ENCODE results near the gene SCN7A.
"Not testable (repeated sequence)": the region's sequence is repeated elsewhere in the genome, so short reads cannot be mapped to it uniquely, and the experiment has no call there.

The SCN7A gene

DNA sequence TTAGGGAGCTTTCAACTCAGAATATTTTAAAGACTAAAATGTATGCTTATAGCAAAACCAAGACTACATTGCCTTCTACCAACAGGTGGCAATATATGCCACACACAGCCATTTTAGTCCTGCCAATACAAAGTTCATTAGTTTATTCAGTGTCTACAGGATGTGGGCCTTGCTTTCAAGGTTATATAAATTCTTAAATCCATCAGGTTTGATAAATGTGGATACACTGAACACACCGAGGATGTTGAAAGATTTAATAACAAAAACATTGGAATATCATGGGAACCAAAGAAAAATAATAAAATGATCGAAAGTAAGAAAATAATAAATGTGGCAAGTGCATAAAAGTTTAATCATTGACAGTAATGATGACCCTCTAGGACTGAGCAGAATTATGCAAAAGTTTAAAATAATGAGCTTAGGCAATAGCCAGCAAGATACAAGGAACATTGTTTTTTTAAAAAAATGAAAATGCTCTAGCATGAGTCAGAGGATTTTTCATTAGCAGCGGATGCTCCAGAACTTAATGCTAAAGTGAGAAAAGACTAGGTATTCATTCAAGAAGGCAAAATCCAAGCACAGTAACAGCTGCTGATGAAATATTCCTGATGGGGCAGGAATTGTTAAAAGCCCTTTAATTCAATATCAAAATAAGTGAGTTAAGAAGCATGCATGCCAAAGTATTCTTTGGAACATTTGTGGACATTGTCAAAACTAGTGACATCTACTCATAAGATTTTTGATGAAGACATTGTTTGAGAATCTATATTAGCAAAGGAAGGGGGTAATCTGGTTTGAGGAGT, 132.5 kb downstream of the SCN7A start:
- Histone ChIP-seq H3K36me3 (replicated peaks; ENCODE audit: insufficient read depth, low read length) (no peaks in the 10 kb centered on the region), H3K9ac (ENCODE audit: low read length) (no peak overlapping the region), H3K9me3 (replicated peaks; ENCODE audit: insufficient read depth, low read length) (no peaks in the 10 kb centered on the region), H3K27ac (ENCODE audit: low read length) (no peak overlapping the region), H4K20me1 (ENCODE audit: insufficient read depth, low read length) (no peaks in the 10 kb centered on the region), H3K9me2 (replicated peaks; ENCODE audit: insufficient read depth, low read length) (no peaks in the 10 kb centered on the region), H3K4me2 (ENCODE audit: low read depth, low read length) (no peak overlapping the region), H3K4me1 (ENCODE audit: low read length) (no peaks in the 10 kb centered on the region), H3K79me2 (ENCODE audit: low read length) (peaks cover 26% of the 10 kb centered on the region), H3K4me3 (ENCODE audit: low read length) (no peak overlapping the region), H3F3A (ENCODE audit: insufficient read depth, low read length) (no peaks in the 10 kb centered on the region), H2AFZ (ENCODE audit: low read length) (no peak overlapping the region), H3K27me3 (replicated peaks; ENCODE audit: insufficient read depth, low read length) (no peaks in the 10 kb centered on the region)
- DNase-seq, result peak; percentile 62
- TF ChIP-seq, protein P1, sequence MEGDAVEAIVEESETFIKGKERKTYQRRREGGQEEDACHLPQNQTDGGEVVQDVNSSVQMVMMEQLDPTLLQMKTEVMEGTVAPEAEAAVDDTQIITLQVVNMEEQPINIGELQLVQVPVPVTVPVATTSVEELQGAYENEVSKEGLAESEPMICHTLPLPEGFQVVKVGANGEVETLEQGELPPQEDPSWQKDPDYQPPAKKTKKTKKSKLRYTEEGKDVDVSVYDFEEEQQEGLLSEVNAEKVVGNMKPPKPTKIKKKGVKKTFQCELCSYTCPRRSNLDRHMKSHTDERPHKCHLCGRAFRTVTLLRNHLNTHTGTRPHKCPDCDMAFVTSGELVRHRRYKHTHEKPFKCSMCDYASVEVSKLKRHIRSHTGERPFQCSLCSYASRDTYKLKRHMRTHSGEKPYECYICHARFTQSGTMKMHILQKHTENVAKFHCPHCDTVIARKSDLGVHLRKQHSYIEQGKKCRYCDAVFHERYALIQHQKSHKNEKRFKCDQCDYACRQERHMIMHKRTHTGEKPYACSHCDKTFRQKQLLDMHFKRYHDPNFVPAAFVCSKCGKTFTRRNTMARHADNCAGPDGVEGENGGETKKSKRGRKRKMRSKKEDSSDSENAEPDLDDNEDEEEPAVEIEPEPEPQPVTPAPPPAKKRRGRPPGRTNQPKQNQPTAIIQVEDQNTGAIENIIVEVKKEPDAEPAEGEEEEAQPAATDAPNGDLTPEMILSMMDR (IDR thresholded peaks at IDR 0.05; ENCODE audit: low read length), result peak; percentile 78
- TF ChIP-seq EZH2phosphoT487 (IDR thresholded peaks at IDR 0.05; ENCODE audit: low read length), result no peak
- TF ChIP-seq EZH2 (optimal IDR thresholded peaks at IDR 0.05; ENCODE audit: low read depth, low read length), result no peak

DNA sequence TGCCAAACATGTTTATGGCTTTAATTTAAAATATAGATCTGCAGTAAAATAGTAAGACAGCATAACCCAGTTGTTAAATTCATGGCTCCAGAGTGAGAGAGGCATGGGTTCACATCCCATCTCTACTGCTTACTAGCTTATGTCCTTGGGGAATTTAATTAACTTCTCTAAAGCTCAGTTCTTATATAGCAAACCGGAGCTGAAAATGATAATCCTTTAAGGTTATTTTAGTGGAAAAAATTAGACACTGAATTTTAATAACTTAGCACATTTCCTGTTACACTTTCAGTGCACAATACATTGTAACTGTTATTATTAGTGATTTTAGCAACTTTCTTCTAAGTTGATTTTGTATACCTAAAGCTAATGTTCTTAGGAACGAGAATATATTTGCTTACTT, 133.1 kb downstream of the SCN7A start:
- Histone ChIP-seq H3K4me2 (ENCODE audit: low read depth, low read length) (no peak overlapping the region), H3K79me2 (ENCODE audit: low read length) (peaks cover 21% of the 10 kb centered on the region), H2AFZ (ENCODE audit: low read length) (no peak overlapping the region), H3K9ac (ENCODE audit: low read length) (no peak overlapping the region), H3F3A (ENCODE audit: insufficient read depth, low read length) (no peaks in the 10 kb centered on the region), H3K36me3 (replicated peaks; ENCODE audit: insufficient read depth, low read length) (no peaks in the 10 kb centered on the region), H4K20me1 (ENCODE audit: insufficient read depth, low read length) (no peaks in the 10 kb centered on the region), H3K9me2 (replicated peaks; ENCODE audit: insufficient read depth, low read length) (no peaks in the 10 kb centered on the region), H3K27ac (ENCODE audit: low read length) (no peak overlapping the region), H3K9me3 (replicated peaks; ENCODE audit: insufficient read depth, low read length) (no peaks in the 10 kb centered on the region), H3K4me3 (ENCODE audit: low read length) (no peak overlapping the region), H3K4me1 (ENCODE audit: low read length) (no peaks in the 10 kb centered on the region), H3K27me3 (replicated peaks; ENCODE audit: insufficient read depth, low read length) (no peaks in the 10 kb centered on the region)
- no peak for DNase-seq
- TF ChIP-seq, protein P1 (IDR thresholded peaks at IDR 0.05; ENCODE audit: low read length), result no peak
- no peak for TF ChIP-seq EZH2phosphoT487 (IDR thresholded peaks at IDR 0.05; ENCODE audit: low read length)
- TF ChIP-seq EZH2 (optimal IDR thresholded peaks at IDR 0.05; ENCODE audit: low read depth, low read length), result no peak

DNA sequence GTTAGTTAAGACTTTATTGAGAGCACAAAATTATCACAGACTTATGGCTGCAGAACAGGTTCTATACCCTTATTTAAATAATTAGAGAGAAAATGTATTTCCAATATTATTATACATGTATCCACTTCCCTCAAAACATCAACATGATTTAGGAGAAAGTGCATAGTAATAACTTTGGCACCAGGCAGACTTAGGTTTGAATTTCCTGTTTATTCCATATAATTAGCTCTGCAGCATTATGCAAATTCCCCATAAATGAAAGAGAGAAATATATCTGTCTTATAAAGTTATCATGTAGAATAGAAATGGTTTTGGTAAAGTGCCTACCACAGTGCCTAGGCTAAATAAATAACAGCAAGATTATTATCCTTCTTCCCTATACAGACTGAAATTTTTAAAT, 133.6 kb downstream of the SCN7A start:
- Histone ChIP-seq H3K9me3 (replicated peaks; ENCODE audit: insufficient read depth, low read length) (no peaks in the 10 kb centered on the region), H3K79me2 (ENCODE audit: low read length) (peaks cover 21% of the 10 kb centered on the region; the same call in 1 of the 2 replicates), H3K27me3 (replicated peaks; ENCODE audit: insufficient read depth, low read length) (no peaks in the 10 kb centered on the region), H3F3A (ENCODE audit: insufficient read depth, low read length) (no peaks in the 10 kb centered on the region), H3K9ac (ENCODE audit: low read length) (no peak overlapping the region), H3K27ac (ENCODE audit: low read length) (no peak overlapping the region), H3K4me1 (ENCODE audit: low read length) (no peaks in the 10 kb centered on the region), H3K36me3 (replicated peaks; ENCODE audit: insufficient read depth, low read length) (no peaks in the 10 kb centered on the region), H3K4me2 (ENCODE audit: low read depth, low read length) (no peak overlapping the region), H3K9me2 (replicated peaks; ENCODE audit: insufficient read depth, low read length) (no peaks in the 10 kb centered on the region), H2AFZ (ENCODE audit: low read length) (no peak overlapping the region), H4K20me1 (ENCODE audit: insufficient read depth, low read length) (no peaks in the 10 kb centered on the region), H3K4me3 (ENCODE audit: low read length) (no peak overlapping the region)
- DNase-seq, result no peak
- TF ChIP-seq EZH2 (optimal IDR thresholded peaks at IDR 0.05; ENCODE audit: low read depth, low read length), result no peak
- no peak for TF ChIP-seq EZH2phosphoT487 (IDR thresholded peaks at IDR 0.05; ENCODE audit: low read length)
- TF ChIP-seq, protein P1 (IDR thresholded peaks at IDR 0.05; ENCODE audit: low read length), result no peak

DNA sequence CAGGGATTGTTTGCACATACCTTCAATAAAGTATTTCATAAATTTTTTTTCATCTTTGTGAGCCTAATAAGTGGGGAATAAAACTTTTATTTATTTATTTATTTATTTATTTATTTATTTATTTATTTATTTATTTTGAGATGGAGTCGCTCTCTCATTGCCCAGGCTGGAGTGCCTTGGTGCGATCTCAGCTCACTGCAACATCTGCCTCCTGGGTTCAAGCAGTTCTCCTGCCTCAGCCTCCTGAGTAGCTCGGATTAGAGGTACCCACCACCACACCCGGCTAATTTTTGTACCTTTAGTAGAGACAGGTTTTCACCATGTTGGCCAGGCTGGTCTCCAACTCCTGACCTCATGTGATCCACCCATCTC, 136.1 kb downstream of the SCN7A start:
- not testable (repeated sequence) for H3K9me2 ChIP-seq (replicated peaks; ENCODE audit: insufficient read depth, low read length); H3F3A ChIP-seq (ENCODE audit: insufficient read depth, low read length); H3K4me2 ChIP-seq (ENCODE audit: low read depth, low read length); H3K36me3 ChIP-seq (replicated peaks; ENCODE audit: insufficient read depth, low read length); H3K9ac ChIP-seq (ENCODE audit: low read length); H3K27ac ChIP-seq (ENCODE audit: low read length); H2AFZ ChIP-seq (ENCODE audit: low read length); H3K9me3 ChIP-seq (replicated peaks; ENCODE audit: insufficient read depth, low read length); H3K4me1 ChIP-seq (ENCODE audit: low read length); H4K20me1 ChIP-seq (ENCODE audit: insufficient read depth, low read length); H3K27me3 ChIP-seq (replicated peaks; ENCODE audit: insufficient read depth, low read length); H3K4me3 ChIP-seq (ENCODE audit: low read length); DNase-seq
- peaks cover 11% of the 10 kb centered on the region; the same call in 1 of the 2 replicates for H3K79me2 ChIP-seq (ENCODE audit: low read length)

Data from MM.1S (cell line).